T-helper 2 cell treated with Interferon-gamma antibody and Interleukin-4, amounts not matched to agents 100 ng/mL and 5 ng/mL, for 36 hours (primary cell): ENCODE results near the gene HOXC5. TPM values are rescaled to one million over a fixed set of nuclear protein-coding genes. Genes with fewer than 3 reads are reported as not detected.

Source experiments
- total RNA-seq: library from RNA; stranded (reverse); gene quantifications from 2 replicates; pipeline ENCODE4 v1.2.3, GENCODE V29; 2022

Gene HOXC5
- total RNA-seq, 1 donor from 2014 or later, result not detected

Other genes with a start within 250 kb of the HOXC5 start
- gene HOXC13, start 94.2 kb upstream of the HOXC5 start, total RNA-seq, result not detected in 2 replicates
- not detected in 2 replicates for gene HOXC12, start 78.1 kb upstream of the HOXC5 start, total RNA-seq
- not detected in 2 replicates for gene HOXC11, start 59.9 kb upstream of the HOXC5 start, total RNA-seq
- not detected in 2 replicates for gene HOTAIR, start 58.1 kb upstream of the HOXC5 start, total RNA-seq
- gene HOXC10, start 47.9 kb upstream of the HOXC5 start, total RNA-seq, result not detected in 2 replicates
- gene HOXC9, start 32.9 kb upstream of the HOXC5 start, total RNA-seq, result not detected in 2 replicates
- not detected in 2 replicates for gene HOXC8, start 24.1 kb upstream of the HOXC5 start, total RNA-seq
- not detected in 2 replicates for gene HOXC6, start 4.6 kb upstream of the HOXC5 start, total RNA-seq
- gene HOXC4, start 20.8 kb downstream of the HOXC5 start, total RNA-seq, result not detected in 2 replicates
- gene SMUG1, start 155.9 kb downstream of the HOXC5 start, total RNA-seq, result 25.7 and 27.5 TPM in 2 replicates
- 152 and 153 TPM in 2 replicates for gene CBX5, start 247.1 kb downstream of the HOXC5 start, total RNA-seq
- gene HNRNPA1, start 247.7 kb downstream of the HOXC5 start, total RNA-seq, result 1,517 and 1,552 TPM in 2 replicates